ENCODE measurements around the gene CSNK1D. TPM values are rescaled to one million over a fixed set of nuclear protein-coding genes. Genes with fewer than 3 reads are reported as not detected.
"Not testable (repeated sequence)": the region's sequence is repeated elsewhere in the genome, so short reads cannot be mapped to it uniquely, and the experiment has no call there.

The CSNK1D gene
- polyA plus RNA-seq, 1 donor, result 63.5 TPM

- DNase-seq (ENCODE audit: low read depth), result no peak
Measured at GRCh38 chr17:82216301-82217119, 57.0 kb downstream of the CSNK1D start.

- no peak for DNase-seq (ENCODE audit: low read depth)
Measured at GRCh38 chr17:82215972-82216300, 57.6 kb downstream of the CSNK1D start.

- no peak for DNase-seq (ENCODE audit: low read depth)
Measured at GRCh38 chr17:82215095-82215971, 58.2 kb downstream of the CSNK1D start.

GRCh38 chr17:82214012-82214628, 59.4 kb downstream of the CSNK1D start:
- DNase-seq (ENCODE audit: low read depth), result no peak

- no peak for DNase-seq (ENCODE audit: low read depth)
Measured at GRCh38 chr17:82213251-82214011, 60.1 kb downstream of the CSNK1D start.

GRCh38 chr17:82212331-82213250, 60.9 kb downstream of the CSNK1D start, which contains the start of gene CCDC57:
CCDC57 (minus strand) TSS chr17:82212842; CDS start chr17:82201944, 10,898 bp downstream.
- no peak for DNase-seq (ENCODE audit: low read depth)

- DNase-seq (ENCODE audit: low read depth), result not testable (repeated sequence)
Measured at GRCh38 chr17:82210655-82211054, 62.8 kb downstream of the CSNK1D start.

- peak; percentile 81 for DNase-seq (ENCODE audit: low read depth)
Measured at GRCh38 chr17:82205720-82206508, 67.6 kb downstream of the CSNK1D start.

- DNase-seq (ENCODE audit: low read depth), result no peak
Measured at GRCh38 chr17:82204831-82205719, 68.4 kb downstream of the CSNK1D start.

- DNase-seq (ENCODE audit: low read depth), result no peak
Measured at GRCh38 chr17:82203920-82204319, 69.6 kb downstream of the CSNK1D start.

- no peak for DNase-seq (ENCODE audit: low read depth)
Measured at GRCh38 chr17:82202981-82203380, 70.5 kb downstream of the CSNK1D start.

GRCh38 chr17:82201498-82201910, 72.0 kb downstream of the CSNK1D start:
- no peak for DNase-seq (ENCODE audit: low read depth)

GRCh38 chr17:82200743-82201497, 72.6 kb downstream of the CSNK1D start:
- no peak for DNase-seq (ENCODE audit: low read depth)

GRCh38 chr17:82200135-82200534, 73.4 kb downstream of the CSNK1D start:
- DNase-seq (ENCODE audit: low read depth), result no peak

GRCh38 chr17:82199496-82199895, 74.0 kb downstream of the CSNK1D start:
- DNase-seq (ENCODE audit: low read depth), result no peak

- no peak for DNase-seq (ENCODE audit: low read depth)
Measured at GRCh38 chr17:82198092-82198491, 75.4 kb downstream of the CSNK1D start.

Measured in forelimb muscle (tissue), 1 donor.